Measurements from ENCODE around the gene TWF2. TPM values are rescaled to one million over a fixed set of nuclear protein-coding genes. Genes with fewer than 3 reads are reported as not detected.

Gene TWF2
- total RNA-seq, 1 experiment from 2014 or later, result 44.8 TPM

DNA sequence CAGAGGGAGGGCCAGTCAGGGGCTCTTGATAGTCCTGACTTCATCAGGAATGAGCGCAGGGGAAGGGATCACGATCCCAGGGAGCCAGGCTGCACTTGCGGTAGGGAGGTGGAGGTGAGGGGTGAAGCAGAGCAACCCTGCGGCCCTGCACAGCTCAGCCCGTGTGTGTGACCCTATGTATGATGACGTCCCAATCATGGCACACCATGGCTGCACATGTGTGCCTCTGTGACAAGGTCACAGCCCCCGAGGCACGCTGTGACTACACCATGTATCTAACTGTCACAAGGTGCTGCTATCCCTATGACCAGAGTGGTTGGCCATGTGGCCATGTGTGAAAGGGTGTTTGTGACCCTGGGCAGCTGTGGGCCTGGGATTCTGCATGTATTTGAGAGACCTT lies 54.3 kb downstream of the TWF2 start:
- no peaks in the 10 kb centered on the region for H3K27me3 ChIP-seq (ENCODE audit: insufficient read depth, low read length)
- H3K4me1 Mint-ChIP-seq, result peaks cover 7 to 14% of the 10 kb centered on the region in 2 experiments
- H4K20me1 ChIP-seq (ENCODE audit: control insufficient read depth, insufficient read depth, insufficient read length), result no peaks in the 10 kb centered on the region
- no peak overlapping the region for H4K8ac ChIP-seq (replicated peaks; ENCODE audit: insufficient read length, low read depth, low read length)
- no peaks in the 10 kb centered on the region for H3K9me3 Mint-ChIP-seq
- no peak overlapping the region for H3K23ac ChIP-seq (ENCODE audit: insufficient read length, low read depth, low read length)
- no peaks in the 10 kb centered on the region for H3K9me3 ChIP-seq (ENCODE audit: control insufficient read depth, low read depth, low read length)
- no peaks in the 10 kb centered on the region for H3K4me1 ChIP-seq (ENCODE audit: insufficient read depth, low read length)
- H3T11ph ChIP-seq (ENCODE audit: low read length), result no peak overlapping the region
- H4K5ac ChIP-seq (ENCODE audit: insufficient read length, low read depth, low read length), result no peak overlapping the region
- no peak overlapping the region for H3K4me2 ChIP-seq (ENCODE audit: insufficient read depth, insufficient read length, low read length)
- no peak overlapping the region for H2BK20ac ChIP-seq (ENCODE audit: low read depth, low read length, poor library complexity, severe bottlenecking)
- DNase-seq, result no peak
- H2BK120ac ChIP-seq (ENCODE audit: low read depth, low read length, poor library complexity, severe bottlenecking), result no peak overlapping the region
- no peak overlapping the region for H2AK5ac ChIP-seq (ENCODE audit: insufficient read length, low read length)
- H3K14ac ChIP-seq (ENCODE audit: insufficient read depth, low read length), result no peak overlapping the region
- H2BK5ac ChIP-seq (ENCODE audit: insufficient read length, low read length), result no peak overlapping the region
- no peaks in the 10 kb centered on the region for H3K79me1 ChIP-seq (ENCODE audit: insufficient read depth, low read depth, low read length, poor library complexity, severe bottlenecking)
- no peaks in the 10 kb centered on the region for H3K79me2 ChIP-seq (ENCODE audit: insufficient read depth, low read length)
- no peak overlapping the region for H3K9ac ChIP-seq (ENCODE audit: extremely low read depth, insufficient read length, low read length)
- H3K56ac ChIP-seq (ENCODE audit: insufficient read length, low read depth, low read length), result no peak overlapping the region
- no peak overlapping the region for H3K4ac ChIP-seq (ENCODE audit: low read depth, low read length)
- no peak overlapping the region for H3K18ac ChIP-seq (ENCODE audit: insufficient read length, low read depth, low read length)
- H3K27ac ChIP-seq (ENCODE audit: insufficient read length, low read depth, low read length), result no peak overlapping the region
- no CpG with 5 or more reads among the region's 8 CpGs for WGBS (ENCODE audit: extremely low coverage, insufficient read length, low lambda C conversion rate)
- no peak overlapping the region for H3K4me3 Mint-ChIP-seq
- no peak for TF ChIP-seq CTCF (conservative IDR thresholded peaks at IDR 0.05)
- no peak overlapping the region for H2AFZ ChIP-seq (ENCODE audit: low read length)
- H2BK15ac ChIP-seq (ENCODE audit: low read depth, low read length), result no peak overlapping the region
- no peak overlapping the region for H3K27ac Mint-ChIP-seq
- peaks cover 10% of the 10 kb centered on the region for H3K27me3 Mint-ChIP-seq (ENCODE audit: low read depth)
- no peaks in the 10 kb centered on the region for H3K36me3 Mint-ChIP-seq (ENCODE audit: insufficient read depth in 1 of 3, low read depth in 3 of 3)
- no peak overlapping the region for H4K91ac ChIP-seq (ENCODE audit: insufficient read length, low read depth, low read length)
- H3K23me2 ChIP-seq (ENCODE audit: insufficient read length, low read depth, low read length, poor library complexity, severe bottlenecking), result no peaks in the 10 kb centered on the region
- H2BK12ac ChIP-seq (ENCODE audit: insufficient read length, low read depth, low read length), result no peak overlapping the region
